ENCODE measurements around the gene EEFSEC.

DNA sequence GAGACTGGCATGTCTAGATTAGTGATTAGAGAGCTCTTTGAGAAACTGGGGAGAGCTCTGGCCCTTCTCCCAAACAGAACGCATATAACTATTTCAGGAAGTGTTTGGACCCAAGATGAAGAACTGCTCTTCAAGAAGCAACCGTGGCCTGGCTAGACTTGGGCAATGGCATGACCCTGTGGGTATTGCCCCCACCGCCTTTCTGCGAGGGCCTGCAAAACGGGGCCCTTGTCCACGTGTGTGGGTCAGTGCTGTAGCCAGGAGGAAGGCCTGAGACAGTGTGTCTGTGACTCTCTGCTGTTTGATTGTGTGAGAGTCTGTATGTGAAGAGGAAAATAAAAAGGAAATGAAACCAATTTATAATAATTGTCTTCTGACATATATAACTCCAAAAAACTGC is 42.5 kb downstream of the EEFSEC start:
- TF ChIP-seq, protein P1, sequence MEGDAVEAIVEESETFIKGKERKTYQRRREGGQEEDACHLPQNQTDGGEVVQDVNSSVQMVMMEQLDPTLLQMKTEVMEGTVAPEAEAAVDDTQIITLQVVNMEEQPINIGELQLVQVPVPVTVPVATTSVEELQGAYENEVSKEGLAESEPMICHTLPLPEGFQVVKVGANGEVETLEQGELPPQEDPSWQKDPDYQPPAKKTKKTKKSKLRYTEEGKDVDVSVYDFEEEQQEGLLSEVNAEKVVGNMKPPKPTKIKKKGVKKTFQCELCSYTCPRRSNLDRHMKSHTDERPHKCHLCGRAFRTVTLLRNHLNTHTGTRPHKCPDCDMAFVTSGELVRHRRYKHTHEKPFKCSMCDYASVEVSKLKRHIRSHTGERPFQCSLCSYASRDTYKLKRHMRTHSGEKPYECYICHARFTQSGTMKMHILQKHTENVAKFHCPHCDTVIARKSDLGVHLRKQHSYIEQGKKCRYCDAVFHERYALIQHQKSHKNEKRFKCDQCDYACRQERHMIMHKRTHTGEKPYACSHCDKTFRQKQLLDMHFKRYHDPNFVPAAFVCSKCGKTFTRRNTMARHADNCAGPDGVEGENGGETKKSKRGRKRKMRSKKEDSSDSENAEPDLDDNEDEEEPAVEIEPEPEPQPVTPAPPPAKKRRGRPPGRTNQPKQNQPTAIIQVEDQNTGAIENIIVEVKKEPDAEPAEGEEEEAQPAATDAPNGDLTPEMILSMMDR (optimal IDR thresholded peaks at IDR 0.05 in 1 of 3, IDR thresholded peaks at IDR 0.05 in 1 of 3, conservative IDR thresholded peaks at IDR 0.05 in 1 of 3; ENCODE audit: extremely low read depth in 1 of 3, insufficient read depth in 2 of 3, low read length in 3 of 3), result no peak
- no peak for TF ChIP-seq EZH2 (IDR thresholded peaks at IDR 0.05; ENCODE audit: low read length)
